Measurements from ENCODE around the gene FAIM.
A peak's percentile ranks its signal among the peaks of the same experiment; 100 is the strongest.
"Not testable (repeated sequence)": the region's sequence is repeated elsewhere in the genome, so short reads cannot be mapped to it uniquely, and the experiment has no call there.

FAIM gene

GRCh38 chr3:138608322-138609135 is at the start of gene FAIM:
TSS of gene FAIM (plus strand) at chr3:138608771. CDS start at chr3:138619727, 10,956 bp downstream.
- peak; percentile 58 for DNase-seq

- DNase-seq = no peak
Measured at GRCh38 chr3:138559134-138559533, 49.4 kb upstream of the FAIM start.

GRCh38 chr3:138560501-138560900 is 48.1 kb upstream of the FAIM start:
- DNase-seq = no peak

- DNase-seq = not testable (repeated sequence)
Measured at GRCh38 chr3:138562902-138563301, 45.7 kb upstream of the FAIM start.

- not testable (repeated sequence) for DNase-seq
Measured at GRCh38 chr3:138566293-138566692, 42.3 kb upstream of the FAIM start.

- DNase-seq = peak; percentile 30
Measured at GRCh38 chr3:138567403-138567802, 41.2 kb upstream of the FAIM start.

- no peak for DNase-seq
Measured at GRCh38 chr3:138569090-138569489, 39.5 kb upstream of the FAIM start.

- DNase-seq = not testable (repeated sequence)
Measured at GRCh38 chr3:138569624-138570023, 38.9 kb upstream of the FAIM start.

GRCh38 chr3:138573138-138573537 is 35.4 kb upstream of the FAIM start:
- DNase-seq = no peak

GRCh38 chr3:138578141-138578540 is 30.4 kb upstream of the FAIM start:
- DNase-seq = peak; percentile 54

GRCh38 chr3:138578961-138579574 is 29.5 kb upstream of the FAIM start:
- no peak for DNase-seq

- no peak for DNase-seq
Measured at GRCh38 chr3:138587374-138587773, 21.2 kb upstream of the FAIM start.

- no peak for DNase-seq
Measured at GRCh38 chr3:138588445-138588844, 20.1 kb upstream of the FAIM start.

GRCh38 chr3:138591392-138591791 is 17.2 kb upstream of the FAIM start:
- no peak for DNase-seq

GRCh38 chr3:138593488-138594149 is 15.0 kb upstream of the FAIM start:
- DNase-seq = peak; percentile 35

- DNase-seq = peak; percentile 94
Measured at GRCh38 chr3:138594150-138594934, 14.2 kb upstream of the FAIM start, which contains the start of gene CEP70. TSS of gene CEP70 (minus strand) at chr3:138594260. CDS start at chr3:138572927, 21,333 bp downstream.

- DNase-seq = no peak
Measured at GRCh38 chr3:138594935-138595610, 13.5 kb upstream of the FAIM start.

- not testable (repeated sequence) for DNase-seq
Measured at GRCh38 chr3:138597186-138597976, 11.2 kb upstream of the FAIM start.

- no peak for DNase-seq
Measured at GRCh38 chr3:138598534-138598933, 10.0 kb upstream of the FAIM start.

GRCh38 chr3:138600100-138600745 is 8.3 kb upstream of the FAIM start:
- DNase-seq = no peak

- not testable (repeated sequence) for DNase-seq
Measured at GRCh38 chr3:138601661-138602060, 6.9 kb upstream of the FAIM start.

Measured in hematopoietic multipotent progenitor cell treated with erythropoietin and hydrocortisone succinate and interleukin-3 and kit ligand, for 8 days (in vitro differentiated cells).